GM10266 (cell line): ENCODE data around the gene SUSD4.

Source experiments
- DNase-seq: peaks from one replicate; pipeline ENCODE4 v3.0.0; 2012; ENCODE audit errors: extremely low spot score
- TF ChIP-seq, protein P1 (sequence below): IDR thresholded peaks from 2 replicates; pipeline ENCODE4 v1.5.1; 2012; ENCODE audit warnings: mild to moderate bottlenecking, low read depth; ENCODE audit not compliant: control insufficient read depth, insufficient read depth; ENCODE audit errors: missing control alignments

Gene SUSD4

DNA sequence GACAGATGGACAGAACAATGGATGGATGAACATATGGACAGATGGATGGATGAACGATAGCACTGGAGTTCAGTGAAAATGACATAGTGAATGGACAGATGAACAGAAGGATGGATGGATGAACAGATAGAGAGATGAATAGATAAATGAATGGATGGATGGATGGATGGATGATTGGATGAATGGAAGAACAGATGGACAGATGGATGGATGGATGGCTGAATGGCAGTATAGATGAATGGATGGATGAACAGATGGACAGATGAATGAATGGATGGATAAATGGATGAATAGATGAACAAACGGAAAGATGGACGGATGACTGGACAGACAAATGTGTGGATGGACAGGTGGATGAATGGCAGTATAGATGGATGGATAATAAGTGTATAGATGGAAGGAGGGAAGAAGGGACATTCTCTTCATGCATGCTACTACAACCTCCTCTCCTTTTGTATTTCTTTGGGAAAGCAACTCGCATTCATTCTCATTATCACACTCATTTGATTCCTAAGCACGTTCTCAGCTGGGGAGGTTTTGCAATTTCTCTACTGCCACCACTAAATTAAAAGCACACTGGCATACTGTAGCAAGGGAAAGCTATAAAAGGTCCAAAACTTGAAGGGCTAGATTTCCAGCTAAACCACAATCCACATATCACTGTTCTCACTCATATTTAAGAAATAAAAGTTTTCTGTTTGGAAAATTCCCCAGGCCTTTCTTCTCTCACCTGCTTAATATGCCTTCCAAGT lies 34.1 kb downstream of the SUSD4 start:
- DNase-seq, result no peak
- TF ChIP-seq, protein P1, sequence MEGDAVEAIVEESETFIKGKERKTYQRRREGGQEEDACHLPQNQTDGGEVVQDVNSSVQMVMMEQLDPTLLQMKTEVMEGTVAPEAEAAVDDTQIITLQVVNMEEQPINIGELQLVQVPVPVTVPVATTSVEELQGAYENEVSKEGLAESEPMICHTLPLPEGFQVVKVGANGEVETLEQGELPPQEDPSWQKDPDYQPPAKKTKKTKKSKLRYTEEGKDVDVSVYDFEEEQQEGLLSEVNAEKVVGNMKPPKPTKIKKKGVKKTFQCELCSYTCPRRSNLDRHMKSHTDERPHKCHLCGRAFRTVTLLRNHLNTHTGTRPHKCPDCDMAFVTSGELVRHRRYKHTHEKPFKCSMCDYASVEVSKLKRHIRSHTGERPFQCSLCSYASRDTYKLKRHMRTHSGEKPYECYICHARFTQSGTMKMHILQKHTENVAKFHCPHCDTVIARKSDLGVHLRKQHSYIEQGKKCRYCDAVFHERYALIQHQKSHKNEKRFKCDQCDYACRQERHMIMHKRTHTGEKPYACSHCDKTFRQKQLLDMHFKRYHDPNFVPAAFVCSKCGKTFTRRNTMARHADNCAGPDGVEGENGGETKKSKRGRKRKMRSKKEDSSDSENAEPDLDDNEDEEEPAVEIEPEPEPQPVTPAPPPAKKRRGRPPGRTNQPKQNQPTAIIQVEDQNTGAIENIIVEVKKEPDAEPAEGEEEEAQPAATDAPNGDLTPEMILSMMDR, result no peak

DNA sequence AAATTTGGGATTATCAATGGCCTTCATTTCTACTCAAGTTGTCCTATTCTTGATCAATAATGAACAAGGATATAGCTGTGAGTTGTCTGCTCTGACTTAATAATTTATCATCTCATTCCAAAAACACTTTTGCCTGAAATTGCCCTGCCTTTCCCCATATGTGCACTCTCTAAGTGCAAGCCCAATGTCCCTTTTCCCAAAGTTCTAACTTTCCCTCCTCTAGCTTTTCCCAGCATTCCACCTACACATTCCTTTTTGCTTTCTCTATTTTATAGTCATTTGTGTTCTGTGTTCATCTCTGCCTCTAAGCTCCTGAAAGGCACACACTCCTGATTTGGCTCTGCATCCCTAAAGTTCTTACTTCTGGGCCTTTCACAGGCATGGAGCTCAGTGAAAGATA lies 34.7 kb downstream of the SUSD4 start:
- TF ChIP-seq, protein P1, result no peak
- no peak for DNase-seq

DNA sequence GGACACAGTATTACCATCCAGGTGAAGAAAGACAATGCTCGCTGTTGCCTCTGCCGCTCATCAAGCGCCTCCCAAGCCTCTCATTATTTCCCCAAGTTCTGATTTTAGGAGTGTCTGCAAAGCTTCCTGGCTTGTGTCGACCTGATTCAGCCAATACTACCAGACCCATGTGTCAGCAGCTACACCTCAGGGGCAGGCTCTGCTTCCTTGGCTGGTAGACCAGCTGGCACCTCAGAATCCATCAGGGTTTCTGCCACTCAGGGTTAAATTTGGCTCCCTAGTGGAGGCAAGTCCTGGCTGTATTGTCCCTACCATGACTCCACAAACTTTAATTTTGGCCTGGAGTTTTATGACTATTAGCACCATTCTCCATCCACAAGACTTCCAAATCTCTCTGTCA lies 35.4 kb downstream of the SUSD4 start:
- TF ChIP-seq, protein P1, result no peak
- no peak for DNase-seq

DNA sequence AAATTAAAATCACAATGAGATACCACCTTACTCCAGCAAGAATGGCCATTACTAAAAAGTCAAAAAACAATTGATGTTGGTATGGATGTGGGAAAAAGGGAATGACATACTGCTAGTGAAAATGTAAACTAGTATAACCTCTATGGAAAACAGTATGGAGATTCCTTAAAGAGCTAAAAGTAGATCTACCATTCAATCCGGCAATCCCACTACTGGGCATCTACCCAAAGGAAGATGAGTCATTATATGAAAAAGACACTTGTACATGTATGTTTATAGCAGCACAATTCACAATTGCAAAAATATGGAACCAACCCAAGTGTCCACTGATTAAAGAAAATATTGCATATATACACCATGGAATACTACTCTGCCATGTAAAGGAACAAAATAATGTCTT lies 37.2 kb downstream of the SUSD4 start:
- no peak for DNase-seq

DNA sequence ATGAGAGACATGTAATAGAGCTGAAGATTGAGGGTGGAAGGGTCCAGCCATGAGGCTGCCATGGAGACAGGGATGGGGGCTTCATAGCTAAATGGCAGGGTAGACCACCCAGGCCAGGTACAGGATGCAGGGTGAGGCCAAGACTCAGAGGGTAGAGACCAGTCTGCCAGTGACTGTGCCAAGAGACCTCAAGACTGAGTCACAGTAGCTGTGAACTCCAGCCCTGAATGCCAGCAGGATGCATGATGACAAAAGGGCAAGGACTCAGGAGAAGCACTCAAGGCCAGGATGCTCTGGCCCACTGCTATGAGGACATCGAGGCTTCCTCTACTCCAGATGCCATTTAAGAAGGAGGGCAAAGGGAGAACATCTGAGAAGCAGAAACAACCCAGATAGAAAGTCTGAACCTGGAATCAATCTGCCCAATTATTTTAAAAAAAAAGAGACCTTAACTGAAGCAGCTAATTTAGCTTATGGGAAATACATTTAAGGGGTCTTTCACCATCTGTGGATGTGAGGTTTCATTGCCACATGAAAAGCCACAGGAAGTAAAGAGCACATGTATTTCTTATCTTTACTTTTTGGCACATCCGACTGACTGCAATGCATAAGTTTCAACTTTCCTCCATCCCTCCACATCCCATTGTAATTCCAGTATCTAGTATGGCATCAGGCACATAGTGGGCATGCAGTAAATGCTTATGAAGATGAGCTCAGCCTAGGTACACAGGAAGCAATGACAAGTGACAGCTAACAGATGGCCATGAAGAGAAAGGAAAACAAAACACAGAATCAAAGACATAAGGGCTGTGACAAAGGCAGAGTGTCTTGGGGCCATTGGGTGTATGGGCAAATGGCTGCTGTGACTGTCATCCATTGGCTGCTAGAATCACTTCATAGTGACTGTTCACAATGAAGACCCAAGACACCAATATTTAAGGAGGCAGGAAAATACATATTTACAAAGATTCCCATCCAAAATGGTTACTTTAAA lies 40.2 kb downstream of the SUSD4 start:
- TF ChIP-seq, protein P1, result no peak
- DNase-seq, result no peak

More for the DNA sequence above, 37.2 kb downstream of the SUSD4 start:
- TF ChIP-seq, protein P1, result no peak

DNA sequence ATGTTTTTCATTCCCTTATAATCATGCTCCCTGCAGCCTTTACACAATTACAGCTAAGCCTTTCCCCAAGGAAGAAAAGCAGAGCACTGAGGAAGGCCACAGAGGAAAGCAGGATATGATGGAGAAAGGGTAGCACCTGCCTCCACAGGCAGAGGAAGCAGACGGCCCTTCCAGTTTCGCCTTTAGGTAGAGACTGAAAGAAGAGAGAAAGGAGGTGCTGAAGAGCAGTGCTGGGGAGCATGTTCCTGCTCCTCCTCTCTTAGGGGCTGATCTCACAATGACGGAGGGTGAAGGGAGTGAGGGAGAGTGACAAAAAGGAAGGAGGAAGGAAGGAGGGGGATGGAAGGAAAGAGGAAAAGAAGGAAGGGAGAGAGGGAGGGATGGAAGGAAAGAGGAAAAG lies 41.1 kb downstream of the SUSD4 start:
- TF ChIP-seq, protein P1, result no peak
- no peak for DNase-seq

DNA sequence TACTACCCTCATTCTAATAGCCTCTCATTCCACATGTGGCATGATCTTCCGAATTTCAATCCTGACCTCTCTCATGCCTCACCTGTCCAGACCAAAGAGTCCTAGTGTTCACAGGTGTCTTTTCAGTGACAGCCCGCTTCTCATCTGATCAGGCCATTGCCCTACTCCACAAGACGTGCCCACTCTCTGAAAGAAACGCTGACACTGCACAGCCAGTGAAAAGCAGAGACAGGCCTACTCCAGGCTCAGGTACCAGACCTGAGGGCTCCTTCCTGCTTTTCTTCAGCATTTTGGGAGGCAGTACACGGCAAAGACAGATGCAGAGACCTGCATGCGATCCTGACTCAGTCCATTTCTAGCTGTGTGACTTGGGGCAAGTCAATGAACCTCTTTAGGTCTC lies 43.0 kb downstream of the SUSD4 start:
- DNase-seq, result no peak
- TF ChIP-seq, protein P1, result no peak
